ENCODE measurements around the gene CLIC3.

The CLIC3 gene

GRCh38 chr9:137030538-137031527 is 34.5 kb upstream of the CLIC3 start:
- DNase-seq (ENCODE audit: low spot score): no peak

- no peak for DNase-seq (ENCODE audit: low spot score)
These were observed 33.6 kb upstream of the CLIC3 start for GRCh38 chr9:137030006-137030405.

GRCh38 chr9:137029058-137029936 is 32.9 kb upstream of the CLIC3 start:
- peak; percentile 81 for DNase-seq (ENCODE audit: low spot score)

GRCh38 chr9:137028263-137029057 is 32.1 kb upstream of the CLIC3 start:
- DNase-seq (ENCODE audit: low spot score): peak; percentile 77

- DNase-seq (ENCODE audit: low spot score): no peak
These were observed 31.2 kb upstream of the CLIC3 start, which contains the start of gene ABCA2 for GRCh38 chr9:137027369-137028262. Gene ABCA2, minus strand, starts transcription at chr9:137028237. Its CDS starts 97 bp downstream, at chr9:137028140.

GRCh38 chr9:137026828-137027227 is 30.5 kb upstream of the CLIC3 start:
- DNase-seq (ENCODE audit: low spot score): no peak

- no peak for DNase-seq (ENCODE audit: low spot score)
These were observed 30.0 kb upstream of the CLIC3 start for GRCh38 chr9:137026384-137026783.

GRCh38 chr9:137025517-137025966 is 29.2 kb upstream of the CLIC3 start:
- no peak for DNase-seq (ENCODE audit: low spot score)

GRCh38 chr9:137023583-137023991 is 27.2 kb upstream of the CLIC3 start:
- DNase-seq (ENCODE audit: low spot score): no peak

GRCh38 chr9:137023157-137023556 is 26.8 kb upstream of the CLIC3 start:
- no peak for DNase-seq (ENCODE audit: low spot score)

- DNase-seq (ENCODE audit: low spot score): no peak
These were observed 26.3 kb upstream of the CLIC3 start for GRCh38 chr9:137022662-137023008.

GRCh38 chr9:137021979-137022661 is 25.8 kb upstream of the CLIC3 start:
- DNase-seq (ENCODE audit: low spot score): no peak

GRCh38 chr9:137021568-137021978 is 25.2 kb upstream of the CLIC3 start:
- no peak for DNase-seq (ENCODE audit: low spot score)

GRCh38 chr9:137020771-137021567 is 24.6 kb upstream of the CLIC3 start:
- no peak for DNase-seq (ENCODE audit: low spot score)

- no peak for DNase-seq (ENCODE audit: low spot score)
These were observed 23.7 kb upstream of the CLIC3 start for GRCh38 chr9:137019891-137020683.

GRCh38 chr9:137018761-137019559 is 22.6 kb upstream of the CLIC3 start:
- no peak for DNase-seq (ENCODE audit: low spot score)

- no peak for DNase-seq (ENCODE audit: low spot score)
These were observed 21.6 kb upstream of the CLIC3 start for GRCh38 chr9:137017791-137018497.

All from left forelimb (tissue), 1 donor.